Mucosa of stomach (tissue), 1 donor: ENCODE measurements around the gene MED28.

Experiments
- H3K27me3 ChIP-seq: one replicate; pipeline ENCODE4 v1.7.0; 2013; ENCODE audit warnings: mild to moderate bottlenecking, low read length; ENCODE audit not compliant: control insufficient read depth, insufficient read depth
- H3K36me3 ChIP-seq: one replicate; pipeline ENCODE4 v1.7.0; 2013; ENCODE audit warnings: low read length; ENCODE audit not compliant: control insufficient read depth, insufficient read depth
- H3K4me1 ChIP-seq: one replicate; pipeline ENCODE4 v1.7.0; 2013; ENCODE audit warnings: mild to moderate bottlenecking, low read length; ENCODE audit not compliant: control insufficient read depth, insufficient read depth
- H3K4me3 ChIP-seq: one replicate; pipeline ENCODE4 v1.7.0; 2013; ENCODE audit warnings: low read length
- H3K9ac ChIP-seq: one replicate; pipeline ENCODE4 v1.7.0; 2013; ENCODE audit warnings: mild to moderate bottlenecking, low read length, moderate library complexity
- H3K9me3 ChIP-seq: one replicate; pipeline ENCODE4 v1.7.0; 2013; ENCODE audit warnings: mild to moderate bottlenecking, low read length, moderate library complexity; ENCODE audit not compliant: control insufficient read depth
- donor health status: Pancreatic carcinoma.

Gene MED28

GRCh38 chr4:17681281-17682221 lies 67.1 kb downstream of the MED28 start:
- H3K36me3 ChIP-seq, result no peaks in the 10 kb centered on the region
- H3K9me3 ChIP-seq, result no peaks in the 10 kb centered on the region
- no peak overlapping the region for H3K9ac ChIP-seq
- no peaks in the 10 kb centered on the region for H3K4me1 ChIP-seq
- no peaks in the 10 kb centered on the region for H3K27me3 ChIP-seq
- no peak overlapping the region for H3K4me3 ChIP-seq

GRCh38 chr4:17682222-17682566 lies 67.8 kb downstream of the MED28 start:
- Histone ChIP-seq H3K9ac (no peak overlapping the region), H3K4me3 (no peak overlapping the region), H3K4me1 (no peaks in the 10 kb centered on the region), H3K9me3 (no peaks in the 10 kb centered on the region), H3K27me3 (no peaks in the 10 kb centered on the region), H3K36me3 (no peaks in the 10 kb centered on the region)
